Measurements from ENCODE around the gene PSMB7.

GRCh38 chr9:124450931-124451661, 35.9 kb upstream of the PSMB7 start:
- TF ChIP-seq CTCF (conservative IDR thresholded peaks at IDR 0.05; ENCODE audit: low read length) (no peak), EZH2phosphoT487 (IDR thresholded peaks at IDR 0.05; ENCODE audit: borderline replicate concordance) (no peak)
